Testis (tissue), 2 donors: Measurements from ENCODE around the gene PLEK2.

Source experiments
- CTCF ChIP-seq, 3 experiments: fragments of 450-650 bp in 2 of 3; fragments of 200-600 bp in 1 of 3; sonication (generic) in 1 of 3; IDR thresholded peaks; one replicate each; pipeline ENCODE4 v1.5.1; 2016 to 2019; ENCODE audit warnings: antibody characterized with exemption in 3 of 3, mild to moderate bottlenecking in 2 of 3, moderate library complexity in 1 of 3
- POLR2A ChIP-seq: fragments of 450-650 bp; IDR thresholded peaks from one replicate; pipeline ENCODE4 v1.6.1; 2017; ENCODE audit warnings: antibody characterized with exemption, mild to moderate bottlenecking, moderate library complexity

GRCh38 chr14:67457782-67458181 is 45.8 kb upstream of the PLEK2 start:
- TF ChIP-seq CTCF (IDR thresholded peaks at IDR 0.05): no peak
- TF ChIP-seq POLR2A: no peak
